ENCODE data around the gene ZNF37A. TPM values are rescaled to one million over a fixed set of nuclear protein-coding genes. Genes with fewer than 3 reads are reported as not detected.

Gene ZNF37A
- polyA plus RNA-seq, 1 of the 3 experiments (the other 2 are of a cell fraction) = 5.4 TPM

- Histone ChIP-seq H2AFZ (ENCODE audit: low read depth) (no peak overlapping the region), H3K4me1 (ENCODE audit: control insufficient read depth in 1 of 2, insufficient read depth in 2 of 2, low read depth in 1 of 2, low read length in 1 of 2) (no peaks in the 10 kb centered on the region), H3K4me3 (ENCODE audit: low read depth in 2 of 2, low read length in 1 of 2) (no peak overlapping the region), H3K36me3 (replicated peaks in 1 of 2; ENCODE audit: control insufficient read depth in 1 of 2, insufficient read depth in 2 of 2, low read length in 1 of 2) (no peaks in the 10 kb centered on the region), H3K27ac (ENCODE audit: low read depth in 2 of 2, low read length in 1 of 2) (no peak overlapping the region), H4K20me1 (ENCODE audit: insufficient read depth) (no peaks in the 10 kb centered on the region), H3K9ac (no peak overlapping the region), H3K79me2 (ENCODE audit: insufficient read depth) (no peaks in the 10 kb centered on the region), H3K9me3 (peaks cover 18% of the 10 kb centered on the region; the same call in 1 of the 2 replicates), H3F3A (replicated peaks; ENCODE audit: insufficient read depth) (no peaks in the 10 kb centered on the region), H3K4me2 (no peak overlapping the region), H3K27me3 (ENCODE audit: insufficient read depth) (no peaks in the 10 kb centered on the region), H3K9me2 (no peaks in the 10 kb centered on the region)
- ChIA-PET POLR2A (no interaction called here), CTCF (no interaction called here)
- WGBS (ENCODE audit: low lambda C conversion rate) = 80% methylated on average over 2 of the region's 2 CpGs
- DNase-seq = no peak
- no peak for TF ChIP-seq MEF2A (IDR thresholded peaks at IDR 0.05; ENCODE audit: borderline replicate concordance, low read depth)
- TF ChIP-seq MXI1 (IDR thresholded peaks at IDR 0.05; ENCODE audit: low read depth, low read length) = no peak
- TF ChIP-seq CHD2 (IDR thresholded peaks at IDR 0.05; ENCODE audit: low read length, partially characterized antibody) = no peak
- TF ChIP-seq GABPA (IDR thresholded peaks at IDR 0.05; ENCODE audit: low read depth) = no peak
- no peak for TF ChIP-seq SIN3A (IDR thresholded peaks at IDR 0.05; ENCODE audit: borderline replicate concordance, low read depth, low read length)
- TF ChIP-seq, protein P1, sequence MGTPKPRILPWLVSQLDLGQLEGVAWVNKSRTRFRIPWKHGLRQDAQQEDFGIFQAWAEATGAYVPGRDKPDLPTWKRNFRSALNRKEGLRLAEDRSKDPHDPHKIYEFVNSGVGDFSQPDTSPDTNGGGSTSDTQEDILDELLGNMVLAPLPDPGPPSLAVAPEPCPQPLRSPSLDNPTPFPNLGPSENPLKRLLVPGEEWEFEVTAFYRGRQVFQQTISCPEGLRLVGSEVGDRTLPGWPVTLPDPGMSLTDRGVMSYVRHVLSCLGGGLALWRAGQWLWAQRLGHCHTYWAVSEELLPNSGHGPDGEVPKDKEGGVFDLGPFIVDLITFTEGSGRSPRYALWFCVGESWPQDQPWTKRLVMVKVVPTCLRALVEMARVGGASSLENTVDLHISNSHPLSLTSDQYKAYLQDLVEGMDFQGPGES (IDR thresholded peaks at IDR 0.05; ENCODE audit: low read depth, low read length) = no peak
- no peak for TF ChIP-seq ZBTB33 (IDR thresholded peaks at IDR 0.05; ENCODE audit: borderline replicate concordance, low read depth)
- no peak for TF ChIP-seq RFX5 (IDR thresholded peaks at IDR 0.05; ENCODE audit: low read length)
- no peak for TF ChIP-seq RCOR1 (IDR thresholded peaks at IDR 0.05; ENCODE audit: low read length)
Observed at GRCh38 chr10:38127812-38128211, 33.7 kb downstream of the ZNF37A start.

DNA sequence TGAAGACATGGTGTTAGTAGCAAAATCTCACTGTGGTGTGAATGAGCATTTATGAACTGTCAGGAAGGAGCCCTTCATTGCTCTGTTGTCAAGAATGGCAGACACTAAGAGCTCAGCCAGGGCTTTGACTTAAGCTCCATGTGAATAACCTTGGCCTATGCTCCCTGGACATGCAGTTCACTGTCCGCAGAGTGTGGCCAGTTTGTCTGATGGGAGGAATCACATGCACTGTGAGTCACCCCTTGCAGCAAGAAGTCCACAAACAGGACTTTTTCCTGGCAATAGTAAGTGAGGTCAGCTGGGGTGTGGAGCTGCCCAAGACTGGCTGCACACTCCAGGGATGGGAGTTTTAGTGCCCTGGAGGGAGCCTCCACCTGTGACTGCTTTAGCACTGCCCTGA lies 49.5 kb downstream of the ZNF37A start:
- DNase-seq = no peak
- Histone ChIP-seq H4K20me1 (ENCODE audit: insufficient read depth) (no peaks in the 10 kb centered on the region), H3K27me3 (ENCODE audit: insufficient read depth) (no peaks in the 10 kb centered on the region), H3K9me2 (no peaks in the 10 kb centered on the region), H3K4me1 (ENCODE audit: control insufficient read depth in 1 of 2, insufficient read depth in 2 of 2, low read depth in 1 of 2, low read length in 1 of 2) (no peaks in the 10 kb centered on the region), H3K36me3 (replicated peaks in 1 of 2; ENCODE audit: control insufficient read depth in 1 of 2, insufficient read depth in 2 of 2, low read length in 1 of 2) (no peaks in the 10 kb centered on the region), H3K27ac (ENCODE audit: low read depth in 2 of 2, low read length in 1 of 2) (no peak overlapping the region), H3K4me3 (ENCODE audit: low read depth in 2 of 2, low read length in 1 of 2) (no peak overlapping the region), H3K4me2 (no peak overlapping the region), H2AFZ (ENCODE audit: low read depth) (no peak overlapping the region), H3K9ac (no peak overlapping the region), H3F3A (replicated peaks; ENCODE audit: insufficient read depth) (no peaks in the 10 kb centered on the region), H3K9me3 (no peaks in the 10 kb centered on the region), H3K79me2 (ENCODE audit: insufficient read depth) (no peaks in the 10 kb centered on the region)
- WGBS (ENCODE audit: low lambda C conversion rate) = 50% methylated on average over 1 of the region's 1 CpG
- POLR2A ChIA-PET = no interaction called here
- CTCF ChIA-PET = no interaction called here
- TF ChIP-seq USF2 (IDR thresholded peaks at IDR 0.05; ENCODE audit: borderline replicate concordance, low read depth, low read length) (no peak), POLR2AphosphoS5 (IDR thresholded peaks at IDR 0.05; ENCODE audit: low read depth, low read length) (no peak), ELF1 (IDR thresholded peaks at IDR 0.05) (no peak), RXRA (IDR thresholded peaks at IDR 0.05; ENCODE audit: borderline replicate concordance, low read depth) (no peak), FOXJ3 (CRISPR knock-in tag; IDR thresholded peaks at IDR 0.05) (no peak), TCF12 (IDR thresholded peaks at IDR 0.05) (no peak), MEF2A (IDR thresholded peaks at IDR 0.05; ENCODE audit: borderline replicate concordance, low read depth) (no peak), YY1 (IDR thresholded peaks at IDR 0.05; ENCODE audit: low read depth) (no peak), EZH2phosphoT487 (IDR thresholded peaks at IDR 0.05; ENCODE audit: borderline replicate concordance, low read depth) (no peak), CTCF (IDR thresholded peaks at IDR 0.05) (no peak), NFIC (IDR thresholded peaks at IDR 0.05; ENCODE audit: borderline replicate concordance) (no peak), GABPA (IDR thresholded peaks at IDR 0.05; ENCODE audit: low read depth) (no peak), TAF1 (IDR thresholded peaks at IDR 0.05; ENCODE audit: borderline replicate concordance, low read depth, low read length) (no peak)

Data from SK-N-SH (cell line).